ENCODE measurements around the gene KLK10.

The KLK10 gene

DNA sequence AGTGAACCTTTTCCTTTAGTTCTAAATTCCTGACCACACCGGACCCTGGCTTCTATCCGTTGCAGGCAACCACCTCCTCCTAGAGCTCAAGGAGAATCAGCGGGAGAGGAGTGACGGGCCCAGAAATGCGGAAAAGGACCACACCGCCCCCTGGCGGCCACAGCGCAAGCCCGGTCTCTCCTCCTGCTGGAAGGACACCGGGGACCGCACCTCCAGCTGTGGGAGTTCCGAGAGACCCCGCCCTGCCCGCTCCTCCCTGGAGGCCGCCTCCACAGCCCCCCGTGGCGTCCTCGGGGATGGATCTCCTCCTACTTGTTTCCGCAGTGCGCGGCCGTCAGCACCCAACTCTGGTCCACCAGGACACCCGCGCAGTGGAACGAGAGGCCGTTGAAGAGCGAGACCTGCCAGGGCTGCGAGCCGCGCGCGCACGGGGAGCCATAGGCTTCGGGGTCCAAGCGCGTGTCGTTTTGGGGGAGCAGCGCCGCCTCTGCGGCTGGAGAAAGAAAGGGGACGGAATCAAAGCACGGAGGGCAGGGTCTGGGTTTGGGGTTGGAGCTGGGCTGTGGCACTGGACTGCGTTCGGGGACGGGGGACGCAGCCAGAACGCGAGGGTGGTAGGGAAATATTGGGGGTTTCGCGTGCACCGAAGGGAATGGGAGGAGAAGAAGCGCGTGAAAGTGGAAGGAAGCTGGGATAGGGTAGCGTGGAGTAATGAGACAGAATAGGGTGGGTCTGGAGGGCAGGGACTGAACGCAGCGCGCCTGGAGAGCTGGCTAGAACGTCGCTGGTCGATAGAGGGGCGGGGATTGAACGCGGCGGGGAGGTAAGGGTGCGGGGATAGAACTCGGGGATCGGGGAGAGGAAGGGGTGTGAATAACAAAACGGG is 2.5 kb downstream of the KLK10 start:
- H3K36me3 ChIP-seq (ENCODE audit: control insufficient read depth, insufficient read depth, low read length), result no peaks in the 10 kb centered on the region
- H3K4me1 ChIP-seq (ENCODE audit: control insufficient read depth, insufficient read depth, low read length, poor library complexity, severe bottlenecking), result peaks cover 10% of the 10 kb centered on the region
- no peak for DNase-seq
- peaks cover 35% of the 10 kb centered on the region for H3K27me3 ChIP-seq (replicated peaks; ENCODE audit: control insufficient read depth, insufficient read depth, low read length, poor library complexity, severe bottlenecking)
- no peak overlapping the region for H3K4me3 ChIP-seq (ENCODE audit: insufficient read depth, low read depth, low read length, poor library complexity, severe bottlenecking)
- no peak overlapping the region for H3K27ac ChIP-seq (ENCODE audit: insufficient read depth, low read length, poor library complexity, severe bottlenecking)
- H3K9me3 ChIP-seq (ENCODE audit: control insufficient read depth, low read length), result no peaks in the 10 kb centered on the region

DNA sequence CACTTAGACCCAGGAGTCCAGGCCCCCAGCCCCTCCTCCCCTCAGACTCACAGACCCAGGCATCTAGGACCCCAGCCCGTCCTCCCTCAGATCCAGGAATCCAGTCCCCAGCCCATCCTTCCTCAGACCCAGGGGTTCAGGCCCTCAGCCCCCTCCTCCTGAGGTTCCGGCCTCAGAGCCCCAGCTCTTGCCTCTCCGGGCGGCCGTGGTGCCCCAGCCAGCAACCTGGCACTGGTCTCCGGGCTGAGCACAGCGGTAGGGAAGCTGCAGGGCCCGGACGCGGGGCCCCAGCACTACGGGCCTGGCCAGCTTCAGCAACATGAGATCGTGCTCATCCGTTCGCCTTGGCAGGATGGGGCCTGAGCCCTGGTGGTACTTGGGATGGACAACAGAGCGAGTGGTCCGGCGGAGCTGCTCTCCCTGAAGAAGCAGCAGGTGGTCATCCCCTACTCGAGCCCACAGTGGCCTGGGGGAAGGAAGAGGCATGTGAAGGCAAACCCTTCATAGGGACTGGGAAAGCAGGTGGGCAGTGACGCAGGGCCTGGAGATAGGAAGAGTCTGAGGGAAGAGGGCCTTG is 3.7 kb downstream of the KLK10 start:
- H3K27me3 ChIP-seq (replicated peaks; ENCODE audit: control insufficient read depth, insufficient read depth, low read length, poor library complexity, severe bottlenecking), result peaks cover 35% of the 10 kb centered on the region
- H3K4me3 ChIP-seq (ENCODE audit: insufficient read depth, low read depth, low read length, poor library complexity, severe bottlenecking), result no peak overlapping the region
- H3K4me1 ChIP-seq (ENCODE audit: control insufficient read depth, insufficient read depth, low read length, poor library complexity, severe bottlenecking), result peaks cover 10% of the 10 kb centered on the region
- no peak for DNase-seq
- H3K36me3 ChIP-seq (ENCODE audit: control insufficient read depth, insufficient read depth, low read length), result no peaks in the 10 kb centered on the region
- no peaks in the 10 kb centered on the region for H3K9me3 ChIP-seq (ENCODE audit: control insufficient read depth, low read length)
- no peak overlapping the region for H3K27ac ChIP-seq (ENCODE audit: insufficient read depth, low read length, poor library complexity, severe bottlenecking)

DNA sequence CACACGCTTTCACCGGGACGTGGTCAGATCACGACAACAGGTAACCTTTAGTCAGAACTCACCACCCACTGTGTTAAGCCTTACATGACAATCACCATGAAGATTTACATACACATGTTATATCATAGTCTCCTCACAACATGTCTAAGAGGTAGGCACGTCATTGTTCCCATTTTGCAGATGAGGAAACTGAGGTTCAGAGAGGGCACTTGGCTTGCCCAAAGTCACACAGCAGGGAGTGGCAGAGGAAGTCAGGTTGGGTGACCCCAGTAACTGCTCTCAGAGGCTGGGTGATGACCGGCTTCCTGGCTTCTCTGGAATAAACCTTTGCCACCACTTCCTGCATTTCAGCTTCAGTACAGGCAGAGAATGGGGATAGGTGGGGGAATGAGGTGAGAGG is 5.3 kb downstream of the KLK10 start:
- no peak for DNase-seq
- H3K4me3 ChIP-seq (ENCODE audit: insufficient read depth, low read depth, low read length, poor library complexity, severe bottlenecking), result no peak overlapping the region
- H3K4me1 ChIP-seq (ENCODE audit: control insufficient read depth, insufficient read depth, low read length, poor library complexity, severe bottlenecking), result peaks cover 9% of the 10 kb centered on the region
- no peak overlapping the region for H3K27ac ChIP-seq (ENCODE audit: insufficient read depth, low read length, poor library complexity, severe bottlenecking)
- H3K9me3 ChIP-seq (ENCODE audit: control insufficient read depth, low read length), result no peaks in the 10 kb centered on the region
- H3K27me3 ChIP-seq (replicated peaks; ENCODE audit: control insufficient read depth, insufficient read depth, low read length, poor library complexity, severe bottlenecking), result peaks cover 25% of the 10 kb centered on the region
- H3K36me3 ChIP-seq (ENCODE audit: control insufficient read depth, insufficient read depth, low read length), result no peaks in the 10 kb centered on the region

DNA sequence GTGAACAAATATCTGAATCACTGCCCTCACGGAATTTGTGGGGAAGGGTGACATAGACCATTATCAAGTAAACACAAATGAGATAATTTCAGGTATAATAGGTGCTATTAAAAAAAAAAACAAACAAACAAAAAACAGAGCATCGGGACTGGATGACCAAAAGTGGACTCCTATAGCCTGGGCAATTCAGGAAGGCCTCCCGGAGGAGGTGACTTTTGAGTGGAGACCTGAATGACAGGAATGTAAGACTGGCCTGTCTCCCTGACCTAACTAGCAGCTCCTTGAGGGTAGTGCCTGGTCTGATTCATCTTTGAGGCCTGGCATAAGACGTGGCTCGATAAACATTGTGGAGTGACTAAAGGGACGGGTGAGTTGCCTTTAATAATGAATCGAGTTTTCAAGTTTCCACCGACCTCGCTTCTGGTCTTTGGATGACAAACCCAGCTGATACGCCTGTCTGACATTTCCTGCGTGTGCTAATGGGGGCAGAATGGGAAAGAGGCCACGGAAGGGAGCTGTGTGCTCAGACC is 6.8 kb downstream of the KLK10 start:
- H3K27me3 ChIP-seq (replicated peaks; ENCODE audit: control insufficient read depth, insufficient read depth, low read length, poor library complexity, severe bottlenecking), result peaks cover 17% of the 10 kb centered on the region
- H3K9me3 ChIP-seq (ENCODE audit: control insufficient read depth, low read length), result no peaks in the 10 kb centered on the region
- no peaks in the 10 kb centered on the region for H3K36me3 ChIP-seq (ENCODE audit: control insufficient read depth, insufficient read depth, low read length)
- H3K4me1 ChIP-seq (ENCODE audit: control insufficient read depth, insufficient read depth, low read length, poor library complexity, severe bottlenecking), result peaks cover 5% of the 10 kb centered on the region
- DNase-seq, result no peak
- H3K4me3 ChIP-seq (ENCODE audit: insufficient read depth, low read depth, low read length, poor library complexity, severe bottlenecking), result no peak overlapping the region
- no peak overlapping the region for H3K27ac ChIP-seq (ENCODE audit: insufficient read depth, low read length, poor library complexity, severe bottlenecking)

DNA sequence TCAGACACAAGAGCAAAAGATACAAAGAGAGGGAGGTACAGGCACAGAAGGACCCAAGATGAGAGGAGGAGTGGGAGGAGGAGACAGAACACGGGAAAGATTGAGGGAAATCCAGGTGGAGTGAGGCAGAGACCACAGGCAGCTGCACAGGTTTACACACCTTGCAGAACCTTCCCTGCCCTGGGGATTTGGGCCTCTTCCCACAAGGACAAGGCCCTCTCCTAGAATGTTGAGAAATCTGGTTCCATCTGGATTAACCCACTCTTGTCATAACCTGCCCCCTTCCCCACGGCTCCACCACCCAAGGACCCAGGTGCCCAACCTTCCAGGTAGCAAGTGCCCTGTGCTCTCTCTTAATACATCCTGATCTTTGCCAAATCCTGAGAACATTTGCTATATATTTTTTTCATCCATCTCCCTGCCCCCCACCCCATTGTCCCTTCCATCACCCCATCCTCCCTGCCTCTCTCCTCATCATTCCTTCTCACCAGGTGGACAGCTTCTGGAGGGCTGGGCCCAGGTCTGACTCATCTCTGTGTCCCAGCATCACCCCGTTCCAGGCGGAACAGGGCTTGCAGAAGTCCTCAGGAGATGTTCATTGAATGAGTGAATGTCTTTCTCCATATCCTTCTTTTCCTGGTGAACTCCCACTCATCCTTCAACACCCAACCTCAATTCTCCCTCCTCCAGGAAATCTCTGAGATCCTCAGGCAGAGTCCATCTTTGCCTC is 9.3 kb downstream of the KLK10 start:
- Histone ChIP-seq H3K4me1 (ENCODE audit: control insufficient read depth, insufficient read depth, low read length, poor library complexity, severe bottlenecking) (no peaks in the 10 kb centered on the region), H3K9me3 (ENCODE audit: control insufficient read depth, low read length) (no peaks in the 10 kb centered on the region), H3K27ac (ENCODE audit: insufficient read depth, low read length, poor library complexity, severe bottlenecking) (no peak overlapping the region), H3K4me3 (ENCODE audit: insufficient read depth, low read depth, low read length, poor library complexity, severe bottlenecking) (no peak overlapping the region), H3K36me3 (ENCODE audit: control insufficient read depth, insufficient read depth, low read length) (no peaks in the 10 kb centered on the region), H3K27me3 (replicated peaks; ENCODE audit: control insufficient read depth, insufficient read depth, low read length, poor library complexity, severe bottlenecking) (peaks cover 5% of the 10 kb centered on the region)
- no peak for DNase-seq

DNA sequence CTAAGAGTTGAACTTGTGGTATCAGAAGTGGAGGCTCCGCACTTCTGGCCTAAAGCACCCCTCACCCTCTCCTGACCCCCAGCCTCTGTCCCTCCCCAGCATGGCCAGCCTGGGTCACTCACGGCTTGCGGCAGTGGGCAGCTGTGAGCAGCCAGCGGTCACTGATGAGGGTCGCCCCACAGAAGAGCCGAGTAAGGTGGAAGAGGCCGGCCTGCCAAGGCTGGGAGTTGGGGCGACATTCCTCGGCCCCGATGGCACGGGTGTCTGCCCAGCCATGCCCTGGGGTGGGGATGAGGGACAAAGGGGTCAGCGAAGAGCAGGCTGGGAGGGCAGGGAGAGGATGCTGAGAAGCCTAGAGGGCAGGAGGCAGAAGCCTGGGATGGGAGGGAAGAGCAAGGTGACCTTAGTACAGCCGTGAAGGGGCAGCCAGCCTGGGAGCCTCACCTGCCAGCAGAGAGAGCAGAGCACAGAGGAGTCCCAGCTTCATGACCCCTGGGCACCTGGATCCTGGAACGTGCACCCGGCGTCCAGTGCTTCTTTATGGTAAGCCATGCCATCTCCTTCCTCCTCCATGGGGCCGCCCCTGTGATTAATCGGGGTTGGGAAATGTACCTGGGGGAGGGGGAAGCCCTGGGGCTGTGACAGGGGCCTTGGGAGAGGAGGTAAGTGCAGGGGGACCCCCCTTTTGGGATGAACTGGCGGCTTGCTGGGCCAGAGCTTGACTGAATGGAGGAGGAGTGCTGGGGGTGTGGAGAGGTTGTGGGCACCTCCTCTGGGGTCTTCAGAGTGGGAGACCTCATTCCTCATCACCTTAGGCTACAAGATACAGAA is 10.2 kb downstream of the KLK10 start:
- DNase-seq, result no peak
- Histone ChIP-seq H3K36me3 (ENCODE audit: control insufficient read depth, insufficient read depth, low read length) (no peaks in the 10 kb centered on the region), H3K27me3 (replicated peaks; ENCODE audit: control insufficient read depth, insufficient read depth, low read length, poor library complexity, severe bottlenecking) (no peaks in the 10 kb centered on the region), H3K27ac (ENCODE audit: insufficient read depth, low read length, poor library complexity, severe bottlenecking) (no peak overlapping the region), H3K9me3 (ENCODE audit: control insufficient read depth, low read length) (no peaks in the 10 kb centered on the region), H3K4me1 (ENCODE audit: control insufficient read depth, insufficient read depth, low read length, poor library complexity, severe bottlenecking) (no peaks in the 10 kb centered on the region), H3K4me3 (ENCODE audit: insufficient read depth, low read depth, low read length, poor library complexity, severe bottlenecking) (no peak overlapping the region)

DNA sequence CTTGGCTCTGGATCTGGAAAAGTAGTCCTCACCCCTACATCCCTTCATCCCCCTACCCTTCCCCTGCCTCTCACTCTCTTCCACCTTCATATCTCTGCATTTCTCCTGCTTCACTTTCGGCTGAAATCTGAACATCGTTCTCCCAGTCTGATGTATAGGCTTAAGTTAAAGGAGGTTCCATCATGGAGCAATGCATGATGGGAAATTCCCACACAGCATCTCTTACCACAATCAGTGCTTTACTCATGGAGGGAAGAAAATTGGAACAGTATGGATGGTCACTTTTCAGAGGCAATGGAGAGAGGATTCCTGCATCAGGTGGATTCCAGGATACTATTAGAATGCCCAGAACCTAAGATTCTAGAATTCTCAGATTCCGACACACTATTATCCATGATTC is 12.0 kb downstream of the KLK10 start:
- Histone ChIP-seq H3K4me1 (ENCODE audit: control insufficient read depth, insufficient read depth, low read length, poor library complexity, severe bottlenecking) (no peaks in the 10 kb centered on the region), H3K36me3 (ENCODE audit: control insufficient read depth, insufficient read depth, low read length) (no peaks in the 10 kb centered on the region)

DNA sequence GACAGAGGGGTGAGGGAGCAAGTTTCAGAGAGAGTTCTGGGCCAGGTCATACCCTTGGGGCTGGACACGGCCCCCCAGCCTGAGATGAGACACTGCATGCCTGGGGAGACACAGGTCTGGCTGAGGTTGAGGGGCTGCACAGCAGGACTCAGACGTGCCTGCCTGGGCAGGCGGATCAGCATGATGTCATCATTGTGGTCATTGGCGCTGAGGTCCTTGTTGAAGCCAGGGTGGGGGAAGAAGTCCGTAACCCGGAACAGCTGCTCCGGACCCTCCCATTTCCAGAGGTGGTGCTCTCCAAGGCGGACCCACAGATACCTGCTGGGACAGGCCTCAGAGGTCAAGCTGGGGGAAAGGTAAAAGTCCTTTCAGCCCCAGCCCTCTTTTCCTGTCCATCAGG is 13.1 kb downstream of the KLK10 start:
- no peak for DNase-seq
- no peaks in the 10 kb centered on the region for H3K4me1 ChIP-seq (ENCODE audit: control insufficient read depth, insufficient read depth, low read length, poor library complexity, severe bottlenecking)

More for the DNA sequence above, 12.0 kb downstream of the KLK10 start:
- no peak overlapping the region for H3K4me3 ChIP-seq (ENCODE audit: insufficient read depth, low read depth, low read length, poor library complexity, severe bottlenecking)
- no peaks in the 10 kb centered on the region for H3K27me3 ChIP-seq (replicated peaks; ENCODE audit: control insufficient read depth, insufficient read depth, low read length, poor library complexity, severe bottlenecking)
- no peaks in the 10 kb centered on the region for H3K9me3 ChIP-seq (ENCODE audit: control insufficient read depth, low read length)
- H3K27ac ChIP-seq (ENCODE audit: insufficient read depth, low read length, poor library complexity, severe bottlenecking), result no peak overlapping the region
- no peak for DNase-seq

DNA sequence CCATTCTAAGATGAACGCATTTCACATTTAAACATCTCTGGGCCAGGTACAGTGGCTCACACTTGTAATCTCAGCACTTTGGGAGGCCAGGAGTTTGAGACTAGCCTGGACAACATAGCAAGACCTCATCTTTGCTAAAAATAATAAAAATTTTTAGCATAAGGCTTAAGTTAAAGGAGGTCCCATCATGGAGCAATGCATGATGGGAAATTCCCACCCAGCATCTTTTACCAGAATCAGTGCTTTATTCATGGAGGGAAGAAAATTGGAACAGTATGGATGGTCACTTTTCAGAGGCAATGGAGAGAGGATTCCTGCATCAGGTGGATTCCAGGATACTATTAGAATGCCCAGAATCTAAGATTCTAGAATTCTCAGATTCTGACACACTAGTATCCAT is 14.3 kb downstream of the KLK10 start:
- Histone ChIP-seq H3K36me3 (ENCODE audit: control insufficient read depth, insufficient read depth, low read length) (no peaks in the 10 kb centered on the region), H3K4me1 (ENCODE audit: control insufficient read depth, insufficient read depth, low read length, poor library complexity, severe bottlenecking) (no peaks in the 10 kb centered on the region), H3K9me3 (ENCODE audit: control insufficient read depth, low read length) (no peaks in the 10 kb centered on the region), H3K27me3 (replicated peaks; ENCODE audit: control insufficient read depth, insufficient read depth, low read length, poor library complexity, severe bottlenecking) (peaks cover 8% of the 10 kb centered on the region), H3K4me3 (ENCODE audit: insufficient read depth, low read depth, low read length, poor library complexity, severe bottlenecking) (no peak overlapping the region), H3K27ac (ENCODE audit: insufficient read depth, low read length, poor library complexity, severe bottlenecking) (no peak overlapping the region)
- DNase-seq, result no peak

More for the DNA sequence above, 13.1 kb downstream of the KLK10 start:
- H3K27ac ChIP-seq (ENCODE audit: insufficient read depth, low read length, poor library complexity, severe bottlenecking), result no peak overlapping the region
- H3K4me3 ChIP-seq (ENCODE audit: insufficient read depth, low read depth, low read length, poor library complexity, severe bottlenecking), result no peak overlapping the region
- no peaks in the 10 kb centered on the region for H3K9me3 ChIP-seq (ENCODE audit: control insufficient read depth, low read length)
- no peaks in the 10 kb centered on the region for H3K36me3 ChIP-seq (ENCODE audit: control insufficient read depth, insufficient read depth, low read length)
- H3K27me3 ChIP-seq (replicated peaks; ENCODE audit: control insufficient read depth, insufficient read depth, low read length, poor library complexity, severe bottlenecking), result peaks cover 3% of the 10 kb centered on the region

Data from effector memory CD4-positive, alpha-beta T cell (primary cell).